HCT116 (cell line): ENCODE data around the gene COL4A1. TPM values are rescaled to one million over a fixed set of nuclear protein-coding genes. Genes with fewer than 3 reads are reported as not detected.

ENCODE experiments used
- ATAC-seq: fragments of 200-7000 bp; cut with Tn5 transposase; 2 replicates; pipeline ENCODE4 v1.9.1; 2020; ENCODE audit warnings: mild to moderate bottlenecking, moderate library complexity
- BruUV-seq: library from RNA; stranded (reverse); fragments of 400-500 nt; replicated peaks from 2 replicates; lab custom pipeline; 2021; lab: Mats Ljungman, UMichigan
- CTCF ChIA-PET: fragments of 300-600 bp; sonication (Branson Sonifier 250); formaldehyde crosslinking; loops from one replicate; lab custom pipeline; 2021; ENCODE audit warnings: antibody characterized with exemption; lab: Charles Lee
- POLR2A ChIA-PET: fragments of 300-600, 350-600 bp; sonication (Branson Sonifier 250); formaldehyde crosslinking; loops from one replicate; lab custom pipeline; 2021; ENCODE audit warnings: antibody characterized with exemption; lab: Charles Lee
- RAD21 ChIA-PET, 2 experiments: fragments of 300-600 bp; sonication (Branson Sonifier 250); formaldehyde crosslinking; loops; one replicate each; lab custom pipeline; 2023; ENCODE audit warnings: low total read pairs in 2 of 2; ENCODE audit not compliant: uncharacterized antibody in 2 of 2, unreplicated experiment in 2 of 2, low non-redundant PET in 1 of 2; lab: Charles Lee
- DNase-seq: peaks from one replicate; pipeline ENCODE4 v3.0.0-alpha.2; 2010; ENCODE audit warnings: low read depth, low spot score
- H2AFZ ChIP-seq: fragments of 200-600 bp; shearing (Covaris generic), sonication (generic); 2 replicates; pipeline ENCODE4 v1.6.1; 2017; ENCODE audit warnings: low read depth, mixed run types, mixed read lengths, antibody characterized with exemption, low read length; ENCODE audit not compliant: poor library complexity, severe bottlenecking
- H3K27ac ChIP-seq: 2 replicates; pipeline ENCODE4 v1.5.1; 2012; ENCODE audit warnings: low read depth, low read length
- H3K27me3 ChIP-seq: fragments of 200-600 bp; sonication (generic); 2 replicates; pipeline ENCODE4 v1.6.1; 2016; ENCODE audit warnings: mixed run types, low read length, mixed read lengths; ENCODE audit not compliant: insufficient read depth
- H3K36me3 ChIP-seq, 2 experiments: fragments of 200-500 bp in 1 of 2; fragments of 200-600 bp in 1 of 2; sonication (Bioruptor generic) in 1 of 2; sonication (generic) in 1 of 2; 2 replicates each; pipeline versions ENCODE4 v1.5.1 to v1.6.1; 2014 to 2016; ENCODE audit warnings: low read length in 2 of 2, inconsistent platforms in 1 of 2, mixed read lengths in 1 of 2, mixed run types in 1 of 2; ENCODE audit not compliant: insufficient read depth in 2 of 2, control insufficient read depth in 1 of 2
- H3K4me1 ChIP-seq, 2 experiments: fragments of 200-600 bp in 1 of 2; sonication (generic) in 1 of 2; 2 replicates each; pipeline versions ENCODE4 v1.5.1 to v1.6.1; 2012 to 2017; ENCODE audit warnings: low read length in 2 of 2, inconsistent platforms in 1 of 2, mild to moderate bottlenecking in 1 of 2, mixed read lengths in 1 of 2, mixed run types in 1 of 2, moderate library complexity in 1 of 2; ENCODE audit not compliant: insufficient read depth in 2 of 2, control insufficient read depth in 1 of 2
- H3K4me2 ChIP-seq: fragments of 200-600 bp; sonication (generic); 2 replicates; pipeline ENCODE4 v1.6.1; 2017; ENCODE audit warnings: mixed run types, low read length, mixed read lengths
- H3K4me3 ChIP-seq, 2 experiments: fragments of 200-600 bp in 1 of 2; sonication (generic) in 1 of 2; replicated peaks in 1 of 2; 2 replicates each; pipeline ENCODE4 v1.5.1; 2011 to 2016; ENCODE audit warnings: low read length in 2 of 2, control low read depth in 1 of 2, low read depth in 1 of 2, mild to moderate bottlenecking in 1 of 2, mixed read lengths in 1 of 2, mixed run types in 1 of 2
- H3K79me2 ChIP-seq: fragments of 200-600 bp; sonication (generic); 2 replicates; pipeline ENCODE4 v1.6.1; 2017; ENCODE audit warnings: mild to moderate bottlenecking, mixed run types, low read length, moderate library complexity, mixed read lengths; ENCODE audit not compliant: insufficient read depth
- H3K9ac ChIP-seq: fragments of 200-600 bp; sonication (generic); 2 replicates; pipeline ENCODE4 v1.6.1; 2016; ENCODE audit warnings: low read length, mixed read lengths
- H3K9me2 ChIP-seq: fragments of 200-600 bp; sonication (generic), shearing (Covaris generic); 2 replicates; pipeline ENCODE4 v1.6.1; 2017; ENCODE audit warnings: mixed run types, mild to moderate bottlenecking, moderate library complexity; ENCODE audit not compliant: insufficient read depth
- H3K9me3 ChIP-seq, 2 experiments: fragments of 200-500 bp in 1 of 2; fragments of 200-600 bp in 1 of 2; sonication (Bioruptor generic) in 1 of 2; sonication (generic) in 1 of 2; 2 replicates each; pipeline ENCODE4 v1.6.1; 2014 to 2017; ENCODE audit warnings: low read length in 2 of 2, mixed read lengths in 2 of 2, inconsistent platforms in 1 of 2, low read depth in 1 of 2, mild to moderate bottlenecking in 1 of 2, mixed run types in 1 of 2, moderate library complexity in 1 of 2; ENCODE audit not compliant: control insufficient read depth in 1 of 2, insufficient read depth in 1 of 2
- H4K20me1 ChIP-seq: fragments of 200-600 bp; sonication (generic), shearing (Covaris generic); 2 replicates; pipeline ENCODE4 v1.6.1; 2017; ENCODE audit warnings: mixed run types, mild to moderate bottlenecking, moderate library complexity; ENCODE audit not compliant: insufficient read depth
- CBX3 ChIP-seq: IDR thresholded peaks from 2 replicates; pipeline ENCODE4 v1.6.1; 2012; ENCODE audit warnings: low read depth
- CEBPB ChIP-seq: IDR thresholded peaks from 2 replicates; pipeline ENCODE4 v1.6.1; 2012; ENCODE audit warnings: low read depth
- EZH2 ChIP-seq: fragments of 200-600 bp; sonication (generic); IDR thresholded peaks from 2 replicates; pipeline ENCODE4 v1.6.1; 2017; ENCODE audit warnings: antibody characterized with exemption, mixed run types
- EZH2phosphoT487 ChIP-seq: fragments of 200-600 bp; IDR thresholded peaks from 2 replicates; pipeline ENCODE4 v1.6.1; 2018; ENCODE audit warnings: antibody characterized with exemption, borderline replicate concordance
- POLR2AphosphoS5 ChIP-seq: IDR thresholded peaks from 2 replicates; pipeline ENCODE4 v1.6.1; 2011; ENCODE audit warnings: mild to moderate bottlenecking, low read depth, low read length, moderate library complexity
- RAD21 ChIP-seq: IDR thresholded peaks from 2 replicates; pipeline ENCODE4 v1.6.1; 2012; ENCODE audit warnings: low read depth, mild to moderate bottlenecking
- SP1 ChIP-seq: IDR thresholded peaks from 2 replicates; pipeline ENCODE4 v1.6.1; 2012; ENCODE audit warnings: low read depth
- SRF ChIP-seq: IDR thresholded peaks from 2 replicates; pipeline ENCODE4 v1.6.1; 2012; ENCODE audit warnings: low read depth
- YY1 ChIP-seq: IDR thresholded peaks from 2 replicates; pipeline ENCODE4 v1.6.1; 2011; ENCODE audit warnings: low read length, low read depth, moderate library complexity, mild to moderate bottlenecking; ENCODE audit not compliant: insufficient replicate concordance; ENCODE audit errors: extremely low read depth
- ZBTB33 ChIP-seq: IDR thresholded peaks from 2 replicates; pipeline ENCODE4 v1.6.1; 2011; ENCODE audit warnings: mild to moderate bottlenecking, low read length, moderate library complexity; ENCODE audit not compliant: insufficient replicate concordance; ENCODE audit errors: extremely low read depth
- ZNF274 ChIP-seq: fragments of 200-500 bp; sonication (Bioruptor generic); IDR thresholded peaks from 2 replicates; pipeline ENCODE4 v1.6.1; 2014; ENCODE audit warnings: mild to moderate bottlenecking, low read depth, low read length, inconsistent platforms
- intact Hi-C: fragments of 100-400 bp; cut with micrococcal nuclease; formaldehyde crosslinking; loops from 2 replicates; pipeline ENCODE4 v1.10.0; 2022
- total RNA-seq: library from RNA; stranded (reverse); gene quantifications from one replicate; pipeline ENCODE4 v1.2.1, GENCODE V29; 2021; ENCODE audit not compliant: unreplicated experiment
- TF ChIP-seq, protein P1 (sequence below): IDR thresholded peaks from 2 replicates; pipeline ENCODE4 v1.6.1; 2012; ENCODE audit warnings: low read depth

COL4A1 gene
- total RNA-seq, 1 experiment from 2014 or later = 0.57 TPM

- H3K4me1 ChIP-seq = peaks cover 12 to 29% of the 10 kb centered on the region in 2 experiments
- intact Hi-C loops = no loop called here
- H2AFZ ChIP-seq = no peak overlapping the region
- no TSS peak for BruUV-seq
- H3K9ac ChIP-seq = no peak overlapping the region
- CTCF ChIA-PET = no interaction called here
- H3K4me2 ChIP-seq = no peak overlapping the region
- no peaks in the 10 kb centered on the region for H3K9me3 ChIP-seq
- H3K27me3 ChIP-seq = peaks cover 4% of the 10 kb centered on the region; the same call in 1 of the 2 replicates
- POLR2A ChIA-PET = no interaction called here
- H3K9me2 ChIP-seq = no peaks in the 10 kb centered on the region; the same call in 1 of the 2 replicates
- no peaks in the 10 kb centered on the region for H4K20me1 ChIP-seq
- DNase-seq (no peak), ATAC-seq (no peak)
- H3K36me3 ChIP-seq = no peaks in the 10 kb centered on the region
- H3K79me2 ChIP-seq = no peaks in the 10 kb centered on the region
- RAD21 ChIA-PET = no interaction called here
- H3K27ac ChIP-seq = no peak overlapping the region
- H3K4me3 ChIP-seq = no peak overlapping the region
- TF ChIP-seq CBX3 (no peak), POLR2AphosphoS5 (no peak), CEBPB (no peak), EZH2 (no peak), YY1 (no peak), ZNF274 (no peak), SP1 (no peak), EZH2phosphoT487 (no peak), ZBTB33 (no peak), SRF (no peak), RAD21 (no peak)
- TF ChIP-seq, protein P1, sequence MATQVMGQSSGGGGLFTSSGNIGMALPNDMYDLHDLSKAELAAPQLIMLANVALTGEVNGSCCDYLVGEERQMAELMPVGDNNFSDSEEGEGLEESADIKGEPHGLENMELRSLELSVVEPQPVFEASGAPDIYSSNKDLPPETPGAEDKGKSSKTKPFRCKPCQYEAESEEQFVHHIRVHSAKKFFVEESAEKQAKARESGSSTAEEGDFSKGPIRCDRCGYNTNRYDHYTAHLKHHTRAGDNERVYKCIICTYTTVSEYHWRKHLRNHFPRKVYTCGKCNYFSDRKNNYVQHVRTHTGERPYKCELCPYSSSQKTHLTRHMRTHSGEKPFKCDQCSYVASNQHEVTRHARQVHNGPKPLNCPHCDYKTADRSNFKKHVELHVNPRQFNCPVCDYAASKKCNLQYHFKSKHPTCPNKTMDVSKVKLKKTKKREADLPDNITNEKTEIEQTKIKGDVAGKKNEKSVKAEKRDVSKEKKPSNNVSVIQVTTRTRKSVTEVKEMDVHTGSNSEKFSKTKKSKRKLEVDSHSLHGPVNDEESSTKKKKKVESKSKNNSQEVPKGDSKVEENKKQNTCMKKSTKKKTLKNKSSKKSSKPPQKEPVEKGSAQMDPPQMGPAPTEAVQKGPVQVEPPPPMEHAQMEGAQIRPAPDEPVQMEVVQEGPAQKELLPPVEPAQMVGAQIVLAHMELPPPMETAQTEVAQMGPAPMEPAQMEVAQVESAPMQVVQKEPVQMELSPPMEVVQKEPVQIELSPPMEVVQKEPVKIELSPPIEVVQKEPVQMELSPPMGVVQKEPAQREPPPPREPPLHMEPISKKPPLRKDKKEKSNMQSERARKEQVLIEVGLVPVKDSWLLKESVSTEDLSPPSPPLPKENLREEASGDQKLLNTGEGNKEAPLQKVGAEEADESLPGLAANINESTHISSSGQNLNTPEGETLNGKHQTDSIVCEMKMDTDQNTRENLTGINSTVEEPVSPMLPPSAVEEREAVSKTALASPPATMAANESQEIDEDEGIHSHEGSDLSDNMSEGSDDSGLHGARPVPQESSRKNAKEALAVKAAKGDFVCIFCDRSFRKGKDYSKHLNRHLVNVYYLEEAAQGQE = no peak
Measured at GRCh38 chr13:110350049-110350448, 43.1 kb upstream of the COL4A1 start.
